LHCN-M2 (cell line): Measurements from ENCODE around the gene ANLN. TPM values are rescaled to one million over a fixed set of nuclear protein-coding genes. Genes with fewer than 3 reads are reported as not detected.

ENCODE experiments used
- DNase-seq: peaks from one replicate; pipeline ENCODE4 v3.0.0-alpha.2; 2012; ENCODE audit warnings: low read depth
- total RNA-seq: library from RNA; depleted of rRNA; stranded (reverse); fragments of >200 nt; gene quantifications from 2 replicates; pipeline ENCODE4 v1.2.3, GENCODE V29; 2014; rRNA removed

Gene ANLN
- total RNA-seq, 1 experiment from 2014 or later: 373 TPM

- DNase-seq: no peak
Measured at GRCh38 chr7:36497775-36498174, 108.1 kb downstream of the ANLN start.

Other genes starting within 250 kb of the ANLN start
- gene EEPD1, start 236.6 kb upstream of the ANLN start, total RNA-seq: 2.5 and 3.5 TPM in 2 replicates